Inflammatory macrophage (primary cell): ENCODE measurements around the gene TNS3.
A peak's percentile ranks its signal among the peaks of the same experiment; 100 is the strongest.
"Not testable (repeated sequence)": the region's sequence is repeated elsewhere in the genome, so short reads cannot be mapped to it uniquely, and the experiment has no call there.

ENCODE experiments used
- DNase-seq, 2 donors: peaks; one replicate each; pipeline ENCODE4 v3.0.0-alpha.2; 2020 to 2022

The TNS3 gene

GRCh38 chr7:47444376-47445098, 137.4 kb downstream of the TNS3 start:
- DNase-seq: peak; percentile 28 to 32

- no peak for DNase-seq
Observed at GRCh38 chr7:47443049-47443448, 138.9 kb downstream of the TNS3 start.

- DNase-seq: peak; percentile 69 to 71
Observed at GRCh38 chr7:47442605-47442865, 139.4 kb downstream of the TNS3 start.

GRCh38 chr7:47441796-47442604, 139.9 kb downstream of the TNS3 start:
- no peak for DNase-seq

GRCh38 chr7:47441048-47441447, 140.9 kb downstream of the TNS3 start:
- DNase-seq: not testable (repeated sequence)

- no peak for DNase-seq
Observed at GRCh38 chr7:47440320-47440719, 141.6 kb downstream of the TNS3 start.

GRCh38 chr7:47439181-47439667, 142.7 kb downstream of the TNS3 start:
- DNase-seq: no peak

GRCh38 chr7:47438411-47439029, 143.4 kb downstream of the TNS3 start:
- DNase-seq: no peak

- peak; percentile 49 to 71 for DNase-seq
Observed at GRCh38 chr7:47435889-47436312, 146.0 kb downstream of the TNS3 start.

GRCh38 chr7:47433564-47433895, 148.4 kb downstream of the TNS3 start:
- no peak for DNase-seq

GRCh38 chr7:47432671-47433563, 149.0 kb downstream of the TNS3 start:
- DNase-seq: peak in 1 of 2 donors; percentile 52

GRCh38 chr7:47430422-47430821, 151.5 kb downstream of the TNS3 start:
- no peak for DNase-seq

- DNase-seq: no peak
Observed at GRCh38 chr7:47428768-47429472, 153.0 kb downstream of the TNS3 start.

GRCh38 chr7:47428052-47428767, 153.7 kb downstream of the TNS3 start:
- no peak for DNase-seq

- no peak for DNase-seq
Observed at GRCh38 chr7:47427051-47427643, 154.8 kb downstream of the TNS3 start.

GRCh38 chr7:47424523-47424922, 157.4 kb downstream of the TNS3 start:
- DNase-seq: no peak

- DNase-seq: no peak
Observed at GRCh38 chr7:47423196-47423595, 158.7 kb downstream of the TNS3 start.

GRCh38 chr7:47422611-47423010, 159.3 kb downstream of the TNS3 start:
- DNase-seq: no peak

- DNase-seq: peak; percentile 27 to 58
Observed at GRCh38 chr7:47421456-47421855, 160.5 kb downstream of the TNS3 start.

- no peak for DNase-seq
Observed at GRCh38 chr7:47420122-47420780, 161.7 kb downstream of the TNS3 start.
